ENCODE measurements around the gene CDT1. TPM values are rescaled to one million over a fixed set of nuclear protein-coding genes. Genes with fewer than 3 reads are reported as not detected.

The CDT1 gene
- total RNA-seq, 1 donor from 2014 or later: 1.1 TPM

DNA sequence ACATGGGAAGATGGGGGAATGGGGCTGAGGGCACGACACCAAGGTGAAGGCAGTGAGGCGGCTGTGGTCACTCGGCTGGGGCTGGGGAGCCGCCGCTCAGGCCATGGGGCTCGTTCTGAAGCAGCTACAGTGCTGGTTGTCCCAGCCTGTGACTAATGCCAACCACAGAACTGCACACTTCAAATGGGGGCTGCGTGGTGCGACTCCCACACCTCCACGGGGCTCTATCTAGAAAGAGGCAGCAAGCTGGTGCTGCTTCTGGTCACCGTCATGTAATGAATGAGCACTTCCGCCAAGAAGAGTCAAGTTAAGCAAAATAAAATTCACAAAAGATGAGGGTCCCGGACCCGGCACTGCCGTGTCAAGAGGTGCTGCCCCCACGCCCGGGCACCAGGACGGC, 33.2 kb downstream of the CDT1 start:
- no peak for DNase-seq (ENCODE audit: low read depth)

DNA sequence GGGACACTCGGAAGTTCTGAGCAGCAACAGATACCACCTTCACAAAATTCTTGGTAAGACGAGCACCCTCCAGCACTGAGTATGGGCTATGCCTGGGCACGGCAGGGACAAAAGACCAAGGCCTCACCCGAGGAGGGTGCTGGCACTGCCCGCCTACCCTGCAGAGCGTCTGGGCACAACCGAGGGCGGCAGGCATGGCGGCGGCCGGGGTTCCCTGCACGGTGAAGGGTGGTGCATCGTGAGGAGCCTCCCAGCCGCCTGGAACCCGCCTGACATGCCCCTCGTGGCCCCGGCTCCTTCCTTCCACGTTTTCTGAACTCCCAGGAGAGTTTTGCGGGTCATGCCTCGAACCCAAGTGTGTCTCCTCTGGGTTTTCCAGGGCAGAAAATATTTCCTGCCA, 34.2 kb downstream of the CDT1 start:
- DNase-seq (ENCODE audit: low read depth): no peak

DNA sequence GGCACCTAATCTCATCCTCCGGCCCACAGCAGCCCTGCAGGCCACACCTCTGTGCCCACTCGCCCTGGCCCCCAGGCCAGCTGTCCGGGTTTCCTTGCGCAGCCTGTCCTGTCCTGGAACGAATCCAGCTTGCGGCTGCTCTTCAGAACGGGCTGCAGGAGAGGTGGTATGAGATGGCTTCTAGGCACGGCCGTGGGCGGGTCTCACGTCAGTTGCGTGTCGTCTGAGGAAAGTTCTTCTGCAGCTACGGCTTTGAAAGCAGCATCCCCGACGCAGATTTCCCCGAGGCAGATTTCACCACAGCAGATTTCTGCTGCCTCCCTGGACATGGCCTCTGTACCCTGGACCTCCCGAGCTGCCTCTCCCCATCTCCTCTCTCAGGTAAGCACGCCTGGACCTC, 35.0 kb downstream of the CDT1 start:
- DNase-seq (ENCODE audit: low read depth): no peak

DNA sequence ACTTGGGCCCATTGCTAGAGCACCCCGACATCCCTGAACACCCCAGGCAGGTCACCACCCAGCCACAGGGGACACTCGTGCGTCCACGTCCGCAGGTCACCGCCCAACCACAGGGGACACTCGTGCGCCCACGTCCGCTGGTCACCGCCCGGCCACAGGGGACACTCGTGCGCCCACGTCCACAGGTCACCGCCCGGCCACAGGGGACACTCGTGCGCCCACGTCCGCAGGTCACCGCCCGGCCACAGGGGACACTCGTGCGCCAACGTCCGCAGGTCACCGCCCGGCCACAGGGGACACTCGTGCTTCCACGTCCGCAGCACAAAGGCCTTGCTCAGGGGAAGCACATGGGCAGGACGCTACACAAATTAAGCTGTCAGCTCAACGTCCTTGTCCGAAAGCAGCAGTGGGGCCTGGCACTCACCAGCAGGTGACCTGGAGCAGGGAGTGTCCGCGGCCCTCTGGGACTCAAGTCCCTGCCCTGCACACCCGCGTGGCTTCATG, 35.5 kb downstream of the CDT1 start:
- DNase-seq (ENCODE audit: low read depth): no peak

DNA sequence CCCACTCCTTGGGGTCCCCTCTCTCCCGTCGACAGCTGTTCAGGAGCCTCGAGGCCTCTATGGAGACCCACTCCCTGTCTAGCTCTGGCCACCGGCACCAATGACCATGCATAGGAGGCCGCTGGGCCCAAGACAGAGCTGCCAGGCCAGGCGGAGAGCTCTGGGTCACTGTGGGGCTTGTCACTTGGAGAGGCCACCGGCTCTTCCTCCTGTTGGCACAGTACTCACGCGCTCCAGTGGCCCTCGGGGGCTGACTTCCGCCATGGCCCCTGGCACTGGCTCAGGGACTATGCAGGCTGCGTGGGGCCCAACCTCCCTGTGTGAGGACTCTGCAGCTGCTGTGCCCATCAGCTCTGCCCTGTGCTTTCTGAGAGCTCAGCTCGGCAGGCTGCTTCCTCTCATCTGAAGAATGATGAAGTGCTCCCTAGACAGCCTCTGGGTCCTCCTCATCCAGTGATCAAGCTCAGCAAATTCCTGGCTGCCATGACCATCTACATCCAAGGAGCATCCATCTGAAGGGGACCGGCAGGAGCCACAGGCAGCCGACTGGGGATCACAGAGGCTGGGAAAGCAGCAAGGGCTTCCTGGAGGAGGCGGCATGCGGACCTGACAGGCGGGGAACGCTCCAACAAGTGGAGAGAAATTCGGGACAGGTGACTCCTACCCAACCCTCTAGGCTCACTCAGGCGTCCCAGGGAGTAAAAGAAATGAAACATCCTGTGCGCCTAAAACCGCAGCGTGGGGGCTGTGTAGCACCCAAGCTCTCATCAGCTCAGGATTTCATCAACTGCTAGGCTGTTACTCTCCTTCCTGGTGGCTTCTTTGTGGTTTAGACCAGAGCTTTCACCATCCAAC, 36.4 kb downstream of the CDT1 start:
- DNase-seq (ENCODE audit: low read depth): no peak

DNA sequence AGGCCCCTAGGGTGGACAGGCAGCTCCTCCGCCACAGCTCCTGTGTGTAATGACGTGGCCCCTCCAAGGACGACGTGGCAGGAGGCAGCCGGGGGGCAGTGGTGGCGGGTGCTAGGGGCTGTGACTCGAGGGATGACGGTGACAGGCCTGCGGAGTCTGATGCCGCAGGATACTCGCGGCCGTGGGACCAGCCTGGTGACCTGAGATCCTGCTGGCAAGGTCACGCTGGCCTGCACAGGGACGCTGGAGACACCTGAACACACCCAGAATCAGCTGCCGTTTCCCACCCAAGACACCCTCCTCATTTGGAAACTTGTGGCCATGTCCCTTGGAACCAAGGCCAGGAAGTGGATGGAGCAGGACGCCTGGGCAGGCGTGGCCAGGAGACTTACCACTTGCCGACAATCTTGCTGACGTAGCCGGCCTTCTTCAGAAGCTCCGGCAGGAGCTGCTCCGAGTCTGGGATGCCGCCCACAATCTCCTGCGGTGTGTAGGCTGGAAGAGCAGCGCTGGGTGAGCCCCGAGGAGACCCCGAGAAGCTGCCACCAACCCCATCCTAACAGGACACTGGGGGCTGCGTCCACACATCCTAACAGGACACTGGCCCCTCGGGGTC, 37.1 kb downstream of the CDT1 start:
- no peak for DNase-seq (ENCODE audit: low read depth)

DNA sequence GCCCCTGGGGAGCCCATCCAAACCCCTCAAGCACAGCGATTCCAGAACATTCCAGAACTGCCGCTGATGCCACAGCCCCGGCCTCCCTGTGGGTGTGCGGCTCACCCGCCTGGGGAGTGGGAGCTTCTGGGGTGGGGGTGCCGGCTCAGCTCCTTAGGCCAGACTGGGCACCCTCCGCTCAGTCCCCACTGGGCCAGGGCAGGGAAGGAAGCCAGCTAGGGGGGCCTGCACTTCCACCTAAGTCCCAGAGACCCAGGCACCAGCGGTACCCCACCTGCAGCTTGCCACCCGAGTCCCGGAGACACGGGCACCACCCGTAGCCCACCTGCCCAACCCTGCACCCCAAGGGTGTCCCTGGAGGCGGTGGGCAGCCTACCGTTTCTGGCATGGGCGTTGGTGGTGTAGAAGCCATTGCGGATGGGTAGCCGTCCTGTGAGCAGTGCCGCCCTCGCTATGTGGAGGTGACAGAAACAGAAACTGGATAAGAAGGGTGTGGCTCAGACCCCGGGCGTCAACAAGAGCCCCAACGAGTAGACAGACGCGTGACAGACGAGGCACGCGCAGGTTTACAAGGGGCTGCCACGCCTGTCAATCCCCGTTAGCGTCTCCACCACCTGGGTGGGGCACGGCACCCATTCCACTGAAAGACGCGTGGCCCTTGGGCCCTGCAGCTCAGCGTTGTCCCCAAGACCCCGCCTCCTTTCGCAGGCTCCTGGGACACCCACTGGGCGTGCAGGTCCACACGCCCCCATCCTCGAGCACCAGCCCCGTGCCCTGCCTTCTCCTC, 38.1 kb downstream of the CDT1 start:
- DNase-seq (ENCODE audit: low read depth): no peak

DNA sequence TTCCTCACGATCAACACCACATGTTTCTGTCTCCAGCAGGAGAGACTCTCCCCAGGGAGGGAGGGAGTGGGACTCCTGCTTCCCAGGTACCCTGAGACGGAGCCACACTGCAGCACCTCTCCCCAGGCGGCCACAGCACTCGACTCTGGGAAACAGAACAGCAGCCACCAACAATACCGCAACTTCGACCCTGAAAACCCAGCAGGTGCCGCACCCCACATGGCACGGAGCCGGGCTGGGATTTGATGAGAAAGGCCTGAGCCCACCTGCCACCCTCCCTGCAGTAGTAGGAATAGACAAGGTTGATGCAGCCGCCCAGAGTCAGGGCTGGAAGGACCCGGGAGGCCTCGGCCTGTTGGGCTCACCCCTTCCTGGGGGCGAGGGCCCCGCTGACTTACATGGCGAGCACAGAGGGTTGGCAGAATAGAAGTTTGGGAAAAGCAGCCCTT, 38.7 kb downstream of the CDT1 start:
- DNase-seq (ENCODE audit: low read depth): no peak

DNA sequence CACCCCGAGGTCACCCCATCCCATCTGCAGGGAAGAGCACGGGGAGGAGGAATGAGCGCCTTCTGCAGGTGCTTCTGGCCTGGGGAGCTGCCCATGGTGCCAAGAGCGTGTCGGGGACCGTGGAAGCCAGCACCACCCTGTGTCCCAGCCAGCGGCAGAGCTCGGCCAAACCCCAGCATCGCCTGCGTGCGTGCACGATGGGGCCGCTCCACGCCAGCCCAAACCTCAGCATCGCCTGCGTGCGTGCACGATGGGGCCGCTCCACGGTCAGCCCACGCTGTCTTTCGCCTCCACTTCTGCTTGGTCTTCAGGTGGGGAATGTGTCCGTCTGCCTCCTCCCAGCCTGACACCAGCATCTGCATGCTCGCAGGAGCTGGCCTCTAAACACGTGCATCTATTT, 39.2 kb downstream of the CDT1 start:
- no peak for DNase-seq (ENCODE audit: low read depth)

DNA sequence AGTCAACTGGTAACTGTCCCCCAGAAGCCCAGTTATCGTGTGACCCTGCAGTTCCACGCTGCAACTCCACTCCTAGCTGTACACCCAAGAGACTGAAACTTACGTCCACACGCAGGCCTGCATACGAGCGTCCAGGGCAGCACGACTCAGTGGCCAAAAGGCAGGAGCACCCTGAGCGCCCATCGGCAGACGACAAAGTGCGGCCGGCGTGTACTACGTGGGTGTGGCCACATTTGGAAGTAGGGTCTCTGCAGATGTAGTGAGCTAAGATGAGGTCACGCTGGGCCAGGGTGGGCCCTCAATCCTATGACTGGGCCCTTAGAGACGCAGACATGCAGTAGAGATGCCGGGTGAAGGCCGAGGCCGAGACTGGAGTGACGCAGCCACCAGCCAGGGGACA, 39.7 kb downstream of the CDT1 start:
- no peak for DNase-seq (ENCODE audit: low read depth)

DNA sequence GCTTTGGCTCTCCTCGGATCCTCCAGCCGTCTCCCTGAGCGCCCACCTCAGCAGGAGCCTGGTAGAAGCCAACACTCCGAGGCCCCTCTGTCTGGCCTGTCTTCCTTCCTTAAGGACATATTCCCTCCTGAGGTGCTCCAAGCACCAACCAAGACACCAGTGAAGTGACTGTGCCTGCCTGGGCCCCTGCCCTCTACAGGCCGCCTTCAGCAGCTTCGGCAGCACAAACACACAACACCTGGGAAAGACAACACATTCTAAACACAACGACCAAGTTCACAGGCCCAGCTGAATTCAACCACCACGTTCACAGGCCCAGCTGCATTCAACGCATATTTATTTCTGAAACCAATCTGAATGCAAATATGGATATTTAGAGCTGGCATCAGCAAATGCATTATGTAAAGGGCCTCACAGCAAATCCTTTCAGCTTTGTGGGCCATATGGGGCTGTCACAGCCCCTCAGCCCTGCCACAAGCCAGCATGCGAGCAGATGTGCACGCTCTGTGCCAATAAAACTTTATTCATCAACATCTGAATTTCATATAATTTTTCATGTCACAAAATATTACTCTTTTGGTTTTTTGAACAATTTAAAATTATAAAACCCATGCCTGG, 40.9 kb downstream of the CDT1 start:
- no peak for DNase-seq (ENCODE audit: low read depth)

DNA sequence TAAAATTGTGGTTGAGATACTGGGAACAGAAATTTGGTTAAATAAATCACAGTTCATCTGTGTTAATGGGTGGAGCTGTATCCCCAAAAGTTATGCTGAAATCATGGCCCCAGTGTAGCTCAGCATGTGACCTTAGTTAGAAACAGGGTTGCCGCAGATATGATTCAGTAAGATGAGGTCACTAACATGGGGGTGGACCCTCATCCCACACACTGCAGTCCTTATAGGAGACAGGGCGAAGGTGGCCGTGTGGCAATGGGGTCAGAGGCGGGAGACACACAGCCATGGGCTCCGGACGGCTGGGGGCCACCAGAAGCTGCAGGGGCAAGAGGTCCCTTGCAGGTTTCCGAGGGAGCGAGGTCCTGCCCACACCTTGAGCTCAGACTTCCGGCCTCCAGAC, 42.5 kb downstream of the CDT1 start:
- DNase-seq (ENCODE audit: low read depth): no peak

DNA sequence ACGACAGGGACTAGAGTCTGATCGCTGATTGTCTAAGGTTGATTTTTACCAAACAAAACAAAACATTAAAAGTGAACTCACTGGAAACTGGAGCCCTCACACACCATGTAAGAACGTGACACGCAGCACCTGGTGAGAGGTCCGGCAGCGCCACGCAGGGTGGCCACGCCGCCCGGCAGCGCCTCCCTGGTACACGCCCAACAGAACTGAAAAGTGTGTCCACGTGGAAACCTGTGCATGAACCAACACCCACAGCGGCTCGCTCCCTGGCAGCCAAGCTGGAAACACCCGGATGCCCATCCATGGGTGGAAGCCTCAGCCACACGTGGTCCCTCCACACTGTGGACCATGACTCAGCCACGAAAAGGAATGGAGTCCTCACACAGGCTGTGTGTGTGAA, 44.1 kb downstream of the CDT1 start:
- DNase-seq (ENCODE audit: low read depth): no peak

DNA sequence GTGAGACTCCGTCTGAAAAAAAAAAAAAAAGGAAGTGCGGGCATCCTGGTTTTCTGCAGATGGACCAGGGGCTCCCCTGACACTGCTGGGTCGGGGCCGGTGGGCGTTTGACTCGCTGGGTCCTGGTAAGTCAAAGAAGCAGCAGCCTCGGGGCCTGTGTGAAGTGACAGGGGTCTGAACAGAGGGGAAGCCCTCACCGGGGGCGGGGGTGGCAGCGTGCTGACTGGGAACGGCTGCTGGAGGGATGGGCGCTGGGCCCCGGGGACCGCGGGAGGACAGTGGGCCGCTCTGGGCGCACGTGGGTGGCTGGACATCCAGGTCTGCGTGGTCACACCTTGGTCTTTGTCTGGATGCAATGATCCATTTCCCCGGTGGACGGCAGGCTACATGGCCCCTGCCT, 45.0 kb downstream of the CDT1 start:
- DNase-seq (ENCODE audit: low read depth): no peak

DNA sequence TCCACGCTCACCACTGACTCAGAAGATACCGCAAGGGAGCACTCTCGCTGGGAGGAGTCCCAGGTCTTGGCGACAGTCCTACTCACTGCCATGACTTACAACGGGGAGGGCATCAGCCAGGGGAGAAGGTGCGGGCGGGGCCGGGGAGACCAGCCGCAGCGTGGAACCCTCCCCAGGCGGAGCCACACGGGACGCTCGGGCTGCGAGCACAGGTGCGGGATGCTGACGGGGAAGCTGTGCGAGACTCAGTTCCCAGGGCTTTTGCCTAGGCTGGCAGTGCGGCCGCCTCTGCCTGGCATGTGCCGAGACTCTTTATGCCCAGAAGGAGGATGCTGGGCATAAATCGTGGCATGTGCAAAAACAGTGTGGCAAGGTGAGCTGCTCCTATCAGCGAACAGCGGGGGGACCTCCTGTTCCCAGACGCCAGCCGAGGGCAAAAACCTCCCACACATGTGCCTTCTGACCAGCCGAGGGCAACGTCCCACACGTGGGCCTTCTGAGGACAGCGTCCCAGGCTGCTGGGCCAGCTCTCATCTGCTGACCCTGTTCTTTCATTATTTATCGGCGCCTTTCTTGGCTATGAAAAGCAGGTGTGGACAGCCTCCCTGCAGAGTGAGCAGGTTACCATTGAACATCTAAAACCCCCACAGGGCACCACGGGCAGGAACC, 47.1 kb downstream of the CDT1 start:
- no peak for DNase-seq (ENCODE audit: low read depth)

DNA sequence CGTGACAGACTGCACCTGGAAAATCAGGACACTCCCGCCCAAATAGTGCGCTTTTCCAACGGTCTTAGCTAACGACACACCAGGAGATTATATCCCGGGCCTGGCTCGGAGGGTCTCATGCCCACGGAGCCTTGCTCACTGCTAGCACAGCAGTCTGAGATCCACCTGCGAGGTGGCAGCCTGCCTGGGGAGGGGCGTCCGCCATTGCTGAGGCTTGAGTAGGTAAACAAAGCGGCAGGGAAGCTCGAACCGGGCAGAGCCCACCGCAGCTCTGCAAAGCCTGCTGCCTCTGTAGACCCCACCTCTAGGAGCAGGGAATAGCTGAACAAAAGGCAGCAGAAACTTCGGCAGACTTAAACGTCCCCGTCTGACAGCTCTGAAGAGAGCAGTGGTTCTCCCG, 48.0 kb downstream of the CDT1 start:
- DNase-seq (ENCODE audit: low read depth): no peak

DNA sequence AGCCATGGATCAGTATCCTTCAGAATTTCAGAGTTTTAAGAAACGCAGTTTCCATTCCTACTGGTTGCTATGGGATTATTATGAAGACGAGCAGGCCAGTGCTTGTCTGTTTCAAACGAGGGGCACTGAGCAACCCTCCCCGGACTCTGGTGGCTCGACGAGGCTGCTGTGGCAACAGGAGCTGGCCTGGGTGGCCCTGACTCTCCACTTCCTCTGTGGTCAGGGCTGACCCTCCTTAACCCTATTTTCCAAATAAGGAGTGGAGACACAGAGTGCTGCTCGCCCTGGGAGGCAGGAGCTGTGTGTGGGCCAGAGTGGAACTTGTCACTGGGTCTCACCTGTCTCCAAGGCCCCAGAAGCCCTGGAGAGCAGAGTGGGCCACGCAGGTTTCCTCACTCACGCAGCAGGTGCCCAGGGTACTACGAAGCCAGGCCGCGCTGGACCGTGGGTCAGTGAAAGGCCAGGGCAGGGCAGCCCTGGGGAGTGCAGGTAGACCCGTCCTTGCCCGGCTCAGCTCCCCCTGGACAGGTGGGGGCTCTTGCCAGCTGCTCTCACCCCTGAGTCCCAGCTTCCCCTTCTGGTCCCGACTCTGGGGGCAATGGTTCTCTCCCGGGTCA, 49.8 kb downstream of the CDT1 start:
- DNase-seq (ENCODE audit: low read depth): no peak

DNA sequence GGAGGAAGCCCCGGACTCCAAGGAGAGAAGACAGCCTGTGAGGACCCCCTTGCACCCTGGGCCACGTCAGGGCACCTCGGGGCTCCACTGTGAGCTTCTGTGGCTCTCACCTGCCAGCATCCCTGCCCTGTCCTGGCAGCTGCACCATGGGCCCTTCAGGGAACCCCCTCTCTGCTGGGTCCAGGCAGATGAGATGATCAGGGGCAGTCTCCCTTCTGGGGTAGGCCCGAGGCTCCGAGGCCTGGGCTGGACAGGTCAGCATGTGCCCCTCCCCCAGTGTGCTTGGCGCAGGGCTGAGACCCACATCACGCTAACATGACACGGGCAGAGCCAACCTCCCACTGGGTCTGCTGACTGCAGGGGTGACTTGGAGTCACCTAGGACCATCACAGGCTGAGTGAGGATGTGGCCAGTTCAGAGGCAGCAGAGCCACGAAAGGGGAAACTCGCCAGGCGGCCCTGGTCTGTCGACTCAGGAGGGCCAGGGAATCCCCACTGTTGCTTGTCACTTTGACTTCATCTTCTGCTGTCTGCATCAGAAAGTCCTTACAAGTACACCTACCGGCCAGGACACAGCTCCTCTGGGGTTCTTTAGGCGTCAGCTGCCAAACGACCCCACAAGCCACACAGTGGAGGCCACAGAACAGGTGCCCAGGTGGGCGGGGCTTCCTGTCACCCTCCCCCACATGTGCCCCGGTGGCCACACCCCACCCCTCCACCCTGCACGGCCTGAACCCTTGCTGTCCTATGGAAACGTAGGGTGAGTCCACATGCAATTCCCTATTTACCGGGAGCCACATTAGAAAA, 50.9 kb downstream of the CDT1 start:
- DNase-seq (ENCODE audit: low read depth): no peak

DNA sequence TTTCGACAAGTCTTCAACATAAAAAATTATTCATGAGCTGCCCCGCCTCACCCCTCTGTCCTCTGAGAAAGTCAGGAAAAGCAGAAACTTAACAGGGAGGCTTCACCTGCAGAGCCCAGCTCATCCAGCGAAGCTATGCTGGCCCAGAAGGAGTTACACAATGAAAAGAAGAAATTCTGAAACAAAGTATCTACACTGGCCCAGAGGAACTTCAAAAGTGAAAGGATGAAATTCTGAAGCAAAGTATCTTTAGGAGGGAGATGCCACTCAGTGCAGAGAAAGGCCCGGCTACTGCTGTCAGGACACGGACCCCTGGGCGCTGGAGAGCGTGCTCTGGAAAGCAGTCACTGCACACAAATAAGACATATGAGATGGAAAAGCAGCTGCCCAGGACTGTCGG, 51.6 kb downstream of the CDT1 start:
- no peak for DNase-seq (ENCODE audit: low read depth)

DNA sequence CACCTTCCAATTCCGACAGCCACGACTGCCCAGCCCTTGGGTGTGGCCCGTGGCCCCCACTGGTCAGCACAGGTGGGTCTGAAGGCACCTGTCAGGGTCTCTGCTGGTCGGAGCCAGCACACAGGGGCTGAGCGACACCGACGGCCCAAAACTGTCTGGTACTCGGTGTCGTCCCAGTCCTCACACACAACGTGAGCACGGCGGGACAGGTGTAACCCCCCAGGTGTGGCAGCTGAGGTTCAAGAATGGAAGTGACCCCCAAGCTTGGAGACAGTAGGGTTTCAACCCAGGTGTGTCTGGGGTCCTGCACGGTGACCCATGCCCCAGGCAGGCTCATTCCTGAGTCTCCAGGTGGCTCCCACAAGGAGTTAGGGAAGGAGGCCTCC, 52.1 kb downstream of the CDT1 start:
- DNase-seq (ENCODE audit: low read depth): no peak
